Measurements from ENCODE around the gene CRAT. TPM values are rescaled to one million over a fixed set of nuclear protein-coding genes. Genes with fewer than 3 reads are reported as not detected.

Gene CRAT
- total RNA-seq, 3 donors from 2014 or later: 62.0 to 86.5 (median 71.2) TPM

DNA sequence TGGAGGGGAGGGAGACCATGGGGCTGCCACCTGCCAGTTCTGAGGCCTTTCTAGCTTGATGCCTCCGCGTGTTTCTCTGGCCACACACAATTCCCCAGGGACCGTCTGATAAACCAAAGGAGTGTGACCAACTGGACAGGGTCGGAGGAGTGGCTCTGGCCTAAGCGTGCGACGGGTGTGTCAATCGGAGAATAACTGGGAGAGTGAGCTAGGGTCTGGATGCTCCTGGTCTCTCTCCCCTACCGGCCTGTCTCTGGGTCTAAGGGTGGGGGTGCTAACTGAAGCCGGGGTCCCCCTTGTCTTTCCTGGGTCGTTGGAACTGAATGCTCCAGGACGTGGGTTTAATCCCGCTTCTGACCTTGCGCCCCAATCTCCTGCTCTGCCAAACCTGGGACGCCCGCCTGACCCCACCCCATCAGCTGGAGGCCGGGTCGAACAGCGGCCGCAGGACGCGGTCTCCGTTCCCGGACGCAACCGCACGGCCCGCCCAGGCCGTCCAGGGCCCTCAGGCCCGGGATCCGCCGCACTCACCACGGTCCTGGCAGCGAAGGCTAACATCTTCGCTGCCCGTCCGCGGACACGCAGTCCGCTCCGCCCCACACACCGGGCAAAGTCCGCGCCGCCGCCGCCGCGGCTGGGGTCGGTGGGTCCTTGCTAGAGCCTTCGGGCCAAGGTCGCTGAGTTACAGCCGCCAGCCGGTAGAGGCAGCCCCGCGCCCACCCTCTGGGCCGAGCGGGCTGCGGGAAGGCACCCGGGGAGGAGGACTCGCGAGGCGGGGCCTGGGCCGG, 447 bp downstream of the CRAT start:
- Histone ChIP-seq H3K4me1 (ENCODE audit: low read depth) (peaks cover 36% of the 10 kb centered on the region), H3K4me3 (peak overlapping the region; percentile 36), H3K36me3 (ENCODE audit: low read depth) (peaks cover 4% of the 10 kb centered on the region), H3K9me3 (no peaks in the 10 kb centered on the region)
- TF ChIP-seq, protein P1, sequence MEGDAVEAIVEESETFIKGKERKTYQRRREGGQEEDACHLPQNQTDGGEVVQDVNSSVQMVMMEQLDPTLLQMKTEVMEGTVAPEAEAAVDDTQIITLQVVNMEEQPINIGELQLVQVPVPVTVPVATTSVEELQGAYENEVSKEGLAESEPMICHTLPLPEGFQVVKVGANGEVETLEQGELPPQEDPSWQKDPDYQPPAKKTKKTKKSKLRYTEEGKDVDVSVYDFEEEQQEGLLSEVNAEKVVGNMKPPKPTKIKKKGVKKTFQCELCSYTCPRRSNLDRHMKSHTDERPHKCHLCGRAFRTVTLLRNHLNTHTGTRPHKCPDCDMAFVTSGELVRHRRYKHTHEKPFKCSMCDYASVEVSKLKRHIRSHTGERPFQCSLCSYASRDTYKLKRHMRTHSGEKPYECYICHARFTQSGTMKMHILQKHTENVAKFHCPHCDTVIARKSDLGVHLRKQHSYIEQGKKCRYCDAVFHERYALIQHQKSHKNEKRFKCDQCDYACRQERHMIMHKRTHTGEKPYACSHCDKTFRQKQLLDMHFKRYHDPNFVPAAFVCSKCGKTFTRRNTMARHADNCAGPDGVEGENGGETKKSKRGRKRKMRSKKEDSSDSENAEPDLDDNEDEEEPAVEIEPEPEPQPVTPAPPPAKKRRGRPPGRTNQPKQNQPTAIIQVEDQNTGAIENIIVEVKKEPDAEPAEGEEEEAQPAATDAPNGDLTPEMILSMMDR (IDR thresholded peaks at IDR 0.05): no peak
- intact Hi-C loops (cut with DNase I, micrococcal nuclease): no loop called here
- ATAC-seq: peak; percentile 48
- DNase-seq: no peak

DNA sequence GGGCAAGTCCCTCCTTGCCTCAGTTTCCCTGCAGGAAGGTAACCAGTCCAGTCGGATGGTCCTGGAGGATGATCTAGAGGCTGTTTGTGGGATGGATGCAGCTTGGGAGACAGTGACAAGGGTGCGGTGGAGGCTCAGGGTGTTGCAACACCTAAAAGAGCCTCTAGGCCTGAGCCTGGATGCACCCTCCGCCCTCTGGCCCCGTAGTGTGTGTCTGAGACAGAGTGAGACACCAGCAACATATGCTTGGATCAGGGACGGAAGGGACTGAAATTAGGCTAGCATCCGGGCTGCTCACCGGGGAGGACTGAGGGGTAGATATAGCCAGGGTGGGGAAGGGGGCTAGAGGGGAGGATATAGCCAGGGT, 1.1 kb downstream of the CRAT start:
- Histone ChIP-seq H3K9me3 (no peaks in the 10 kb centered on the region), H3K4me3 (no peak overlapping the region), H3K36me3 (ENCODE audit: low read depth) (peaks cover 4% of the 10 kb centered on the region), H3K4me1 (ENCODE audit: low read depth) (peaks cover 31% of the 10 kb centered on the region)
- intact Hi-C loops (cut with DNase I, micrococcal nuclease): no loop called here
- ATAC-seq (no peak), DNase-seq (peak in 1 of 3 donors; percentile 35)
- TF ChIP-seq, protein P1 (IDR thresholded peaks at IDR 0.05): no peak

DNA sequence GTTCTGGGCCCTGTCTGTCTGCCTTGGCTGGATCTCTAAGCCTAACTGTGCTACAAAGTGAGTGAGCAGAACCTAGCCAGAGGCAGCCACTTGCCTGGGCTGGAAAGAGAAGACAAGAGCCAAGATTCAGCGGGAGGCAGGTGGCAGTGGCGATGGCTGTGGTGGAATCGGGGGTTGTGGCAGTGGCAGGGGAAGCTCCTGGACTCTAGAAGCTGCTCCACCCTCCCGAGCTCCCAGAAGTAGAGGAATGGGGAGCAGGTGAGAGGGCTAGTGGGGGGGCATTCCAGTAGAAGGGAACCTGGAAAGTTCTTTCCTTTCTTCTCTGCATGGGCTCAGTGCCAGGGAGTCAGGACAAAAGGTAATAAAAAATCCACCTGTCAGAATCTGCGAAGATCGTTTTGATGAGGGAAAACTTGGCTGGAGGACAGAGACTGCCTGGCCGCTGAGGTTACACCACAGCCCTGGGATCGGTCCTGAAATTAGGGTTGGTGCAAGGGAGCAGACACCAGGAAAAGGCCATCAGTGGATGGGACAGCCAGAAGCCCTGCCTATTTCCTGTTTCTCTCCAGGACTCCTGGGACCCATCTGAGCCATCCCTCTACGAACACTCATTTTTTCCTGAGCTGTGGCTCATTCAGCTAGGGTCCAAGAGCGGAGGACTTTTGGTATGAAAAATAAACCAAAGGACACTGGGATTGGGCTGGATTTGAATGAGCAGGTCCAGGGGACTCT, 1.6 kb downstream of the CRAT start:
- TF ChIP-seq, protein P1 (IDR thresholded peaks at IDR 0.05): no peak
- Histone ChIP-seq H3K9me3 (no peaks in the 10 kb centered on the region), H3K4me1 (ENCODE audit: low read depth) (peaks cover 27% of the 10 kb centered on the region), H3K36me3 (ENCODE audit: low read depth) (peaks cover 4% of the 10 kb centered on the region), H3K4me3 (no peak overlapping the region)
- intact Hi-C loops (cut with DNase I, micrococcal nuclease): no loop called here
- ATAC-seq (no peak), DNase-seq (peak in 1 of 3 donors; percentile 77)

DNA sequence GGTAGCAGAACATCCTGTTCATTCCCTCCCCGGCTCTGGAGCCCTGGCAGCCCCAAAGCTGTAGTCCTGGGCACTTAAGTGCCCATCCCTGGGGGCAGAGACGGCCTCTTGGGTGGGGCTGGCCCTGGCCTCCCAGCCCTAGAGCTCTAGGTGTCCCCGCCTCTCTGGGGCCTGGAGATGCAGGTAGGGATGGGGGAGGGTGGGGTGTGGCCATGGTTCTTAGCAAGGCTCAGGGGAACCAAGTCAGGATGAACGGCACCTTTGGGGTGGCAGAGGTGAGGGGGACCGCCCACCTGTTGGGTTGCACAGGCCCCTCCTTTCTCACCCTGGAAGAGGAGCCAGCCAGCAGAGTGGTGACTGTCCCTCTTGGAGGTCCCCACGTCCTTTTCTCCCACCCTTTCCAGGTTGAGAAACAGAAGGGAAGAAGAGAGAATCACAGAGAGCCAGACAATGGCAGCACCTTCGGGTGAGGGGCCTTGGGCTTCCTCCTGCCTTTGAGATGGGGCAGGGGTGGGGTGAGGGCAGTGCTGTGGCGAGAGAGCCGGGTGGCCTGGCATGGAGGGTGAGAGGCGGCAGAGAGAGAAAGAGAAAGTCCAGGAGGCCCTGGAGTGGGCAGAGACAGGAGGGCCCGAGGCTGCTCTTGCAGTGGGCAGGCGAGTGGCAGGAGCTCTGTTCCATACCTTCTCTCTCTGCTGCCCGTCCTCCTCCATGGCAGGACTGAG, 2.3 kb downstream of the CRAT start:
- intact Hi-C loops (cut with DNase I, micrococcal nuclease): no loop called here
- TF ChIP-seq, protein P1 (IDR thresholded peaks at IDR 0.05): no peak
- Histone ChIP-seq H3K4me3 (no peak overlapping the region), H3K36me3 (ENCODE audit: low read depth) (peaks cover 4% of the 10 kb centered on the region), H3K4me1 (ENCODE audit: low read depth) (peaks cover 26% of the 10 kb centered on the region), H3K9me3 (no peaks in the 10 kb centered on the region)
- DNase-seq (peak in 1 of 3 donors; percentile 35), ATAC-seq (no peak)

DNA sequence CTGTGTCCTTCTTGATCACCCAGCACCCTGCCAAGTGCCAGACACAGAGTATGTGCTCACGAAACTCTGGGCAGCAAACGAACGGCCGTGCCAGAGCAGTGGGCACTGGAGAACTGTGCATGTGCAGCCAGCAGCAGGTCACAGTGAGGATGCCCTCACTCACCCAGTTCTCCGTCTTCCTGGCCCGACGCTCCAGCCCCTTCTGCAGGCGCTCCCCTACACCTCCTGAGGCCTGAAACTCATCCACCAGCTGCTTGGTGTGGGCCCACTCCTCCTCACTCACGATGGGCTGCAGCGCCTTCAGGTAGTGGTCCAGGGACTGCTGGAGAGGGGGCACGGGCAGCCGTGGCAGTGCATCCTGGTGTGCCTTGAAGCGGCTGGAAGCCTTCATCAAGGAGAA, 2.9 kb downstream of the CRAT start:
- no peak overlapping the region for H3K4me3 ChIP-seq
- peaks cover 24% of the 10 kb centered on the region for H3K4me1 ChIP-seq (ENCODE audit: low read depth)
- ATAC-seq (no peak), DNase-seq (no peak)
- H3K9me3 ChIP-seq: no peaks in the 10 kb centered on the region
- TF ChIP-seq, protein P1 (IDR thresholded peaks at IDR 0.05): no peak
- peaks cover 4% of the 10 kb centered on the region for H3K36me3 ChIP-seq (ENCODE audit: low read depth)
- intact Hi-C loops (cut with DNase I, micrococcal nuclease): no loop called here
